Measurements from ENCODE around the gene MAP2.
A peak's percentile ranks its signal among the peaks of the same experiment; 100 is the strongest.

Gene MAP2

GRCh38 chr2:209682646-209683045 lies 258.8 kb downstream of the MAP2 start:
- peak; percentile 79 for DNase-seq
- Histone ChIP-seq H3K36me3 (no peaks in the 10 kb centered on the region), H3K27me3 (ENCODE audit: insufficient read depth, low read depth, severe bottlenecking) (no peaks in the 10 kb centered on the region), H3K4me3 (ENCODE audit: low read depth, low read length) (no peak overlapping the region), H3K27ac (no peak overlapping the region), H3K9me3 (ENCODE audit: severe bottlenecking) (no peaks in the 10 kb centered on the region)
- no peak for TF ChIP-seq CTCF (IDR thresholded peaks at IDR 0.05; ENCODE audit: low read depth, low read length)

- TF ChIP-seq CTCF (IDR thresholded peaks at IDR 0.05; ENCODE audit: low read depth, low read length), result no peak
- Histone ChIP-seq H3K36me3 (no peaks in the 10 kb centered on the region), H3K9me3 (ENCODE audit: severe bottlenecking) (no peaks in the 10 kb centered on the region), H3K27ac (no peak overlapping the region), H3K4me3 (ENCODE audit: low read depth, low read length) (no peak overlapping the region), H3K27me3 (ENCODE audit: insufficient read depth, low read depth, severe bottlenecking) (no peaks in the 10 kb centered on the region)
- DNase-seq, result no peak
Measured at GRCh38 chr2:209685340-209685739, 261.5 kb downstream of the MAP2 start.

GRCh38 chr2:209685963-209686362 lies 262.1 kb downstream of the MAP2 start:
- no peak overlapping the region for H3K4me3 ChIP-seq (ENCODE audit: low read depth, low read length)
- H3K9me3 ChIP-seq (ENCODE audit: severe bottlenecking), result no peaks in the 10 kb centered on the region
- H3K27me3 ChIP-seq (ENCODE audit: insufficient read depth, low read depth, severe bottlenecking), result no peaks in the 10 kb centered on the region
- no peak for TF ChIP-seq CTCF (IDR thresholded peaks at IDR 0.05; ENCODE audit: low read depth, low read length)
- no peak overlapping the region for H3K27ac ChIP-seq
- H3K36me3 ChIP-seq, result no peaks in the 10 kb centered on the region
- no peak for DNase-seq

- Histone ChIP-seq H3K4me3 (ENCODE audit: low read depth, low read length) (no peak overlapping the region), H3K27ac (no peak overlapping the region), H3K36me3 (no peaks in the 10 kb centered on the region), H3K27me3 (ENCODE audit: insufficient read depth, low read depth, severe bottlenecking) (no peaks in the 10 kb centered on the region), H3K9me3 (ENCODE audit: severe bottlenecking) (no peaks in the 10 kb centered on the region)
- no peak for TF ChIP-seq CTCF (IDR thresholded peaks at IDR 0.05; ENCODE audit: low read depth, low read length)
- DNase-seq, result no peak
Measured at GRCh38 chr2:209686448-209686847, 262.6 kb downstream of the MAP2 start.

GRCh38 chr2:209687323-209687969 lies 263.6 kb downstream of the MAP2 start:
- Histone ChIP-seq H3K27ac (no peak overlapping the region), H3K36me3 (no peaks in the 10 kb centered on the region), H3K9me3 (ENCODE audit: severe bottlenecking) (no peaks in the 10 kb centered on the region), H3K27me3 (ENCODE audit: insufficient read depth, low read depth, severe bottlenecking) (no peaks in the 10 kb centered on the region), H3K4me3 (ENCODE audit: low read depth, low read length) (no peak overlapping the region)
- DNase-seq, result no peak
- no peak for TF ChIP-seq CTCF (IDR thresholded peaks at IDR 0.05; ENCODE audit: low read depth, low read length)

GRCh38 chr2:209688385-209688784 lies 264.5 kb downstream of the MAP2 start:
- TF ChIP-seq CTCF (IDR thresholded peaks at IDR 0.05; ENCODE audit: low read depth, low read length), result no peak
- DNase-seq, result no peak
- no peaks in the 10 kb centered on the region for H3K36me3 ChIP-seq
- H3K9me3 ChIP-seq (ENCODE audit: severe bottlenecking), result no peaks in the 10 kb centered on the region
- H3K27me3 ChIP-seq (ENCODE audit: insufficient read depth, low read depth, severe bottlenecking), result no peaks in the 10 kb centered on the region
- no peak overlapping the region for H3K4me3 ChIP-seq (ENCODE audit: low read depth, low read length)
- H3K27ac ChIP-seq, result no peak overlapping the region
